Measurements from ENCODE around the gene RAD51B.

DNA sequence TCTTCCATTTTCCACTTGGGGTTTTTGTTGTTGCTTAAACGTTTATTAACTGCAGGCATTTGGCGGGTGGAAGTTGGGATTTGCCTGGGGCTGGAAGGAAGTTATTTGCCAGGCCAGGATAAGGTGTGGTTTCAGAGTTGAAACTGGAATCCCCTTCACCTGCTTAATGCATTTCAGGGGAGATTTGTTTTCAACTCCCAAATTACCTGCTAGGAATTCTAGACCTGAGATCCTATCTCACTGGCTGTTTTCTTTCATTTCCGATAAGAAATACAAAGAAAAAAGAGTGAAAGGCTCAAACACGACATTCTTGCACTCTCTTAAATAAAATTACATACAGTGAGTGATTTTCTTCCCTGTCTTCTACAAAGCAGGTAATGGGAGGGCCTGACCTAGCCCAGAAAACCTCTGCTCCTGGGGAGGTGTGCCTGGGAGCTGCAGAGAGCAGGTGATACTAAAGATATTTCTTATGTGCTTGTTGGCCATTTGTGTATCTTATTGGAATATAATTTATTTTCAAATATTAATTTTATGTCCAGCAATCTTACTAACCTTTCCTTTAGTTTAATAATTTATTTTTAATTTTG lies 695.1 kb downstream of the RAD51B start:
- TF ChIP-seq, protein P1, sequence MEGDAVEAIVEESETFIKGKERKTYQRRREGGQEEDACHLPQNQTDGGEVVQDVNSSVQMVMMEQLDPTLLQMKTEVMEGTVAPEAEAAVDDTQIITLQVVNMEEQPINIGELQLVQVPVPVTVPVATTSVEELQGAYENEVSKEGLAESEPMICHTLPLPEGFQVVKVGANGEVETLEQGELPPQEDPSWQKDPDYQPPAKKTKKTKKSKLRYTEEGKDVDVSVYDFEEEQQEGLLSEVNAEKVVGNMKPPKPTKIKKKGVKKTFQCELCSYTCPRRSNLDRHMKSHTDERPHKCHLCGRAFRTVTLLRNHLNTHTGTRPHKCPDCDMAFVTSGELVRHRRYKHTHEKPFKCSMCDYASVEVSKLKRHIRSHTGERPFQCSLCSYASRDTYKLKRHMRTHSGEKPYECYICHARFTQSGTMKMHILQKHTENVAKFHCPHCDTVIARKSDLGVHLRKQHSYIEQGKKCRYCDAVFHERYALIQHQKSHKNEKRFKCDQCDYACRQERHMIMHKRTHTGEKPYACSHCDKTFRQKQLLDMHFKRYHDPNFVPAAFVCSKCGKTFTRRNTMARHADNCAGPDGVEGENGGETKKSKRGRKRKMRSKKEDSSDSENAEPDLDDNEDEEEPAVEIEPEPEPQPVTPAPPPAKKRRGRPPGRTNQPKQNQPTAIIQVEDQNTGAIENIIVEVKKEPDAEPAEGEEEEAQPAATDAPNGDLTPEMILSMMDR (optimal IDR thresholded peaks at IDR 0.05 in 1 of 3, IDR thresholded peaks at IDR 0.05 in 1 of 3, conservative IDR thresholded peaks at IDR 0.05 in 1 of 3; ENCODE audit: extremely low read depth in 1 of 3, insufficient read depth in 2 of 3, low read length in 3 of 3), result no peak
- TF ChIP-seq EZH2 (IDR thresholded peaks at IDR 0.05; ENCODE audit: low read length), result no peak

Data from keratinocyte (primary cell).